Measurements from ENCODE around the gene GPR150. TPM values are rescaled to one million over a fixed set of nuclear protein-coding genes. Genes with fewer than 3 reads are reported as not detected.
A peak's percentile ranks its signal among the peaks of the same experiment; 100 is the strongest.

Gene GPR150
- polyA plus RNA-seq, 1 of the 3 experiments (the other 2 are of a cell fraction) = 0.07 TPM

DNA sequence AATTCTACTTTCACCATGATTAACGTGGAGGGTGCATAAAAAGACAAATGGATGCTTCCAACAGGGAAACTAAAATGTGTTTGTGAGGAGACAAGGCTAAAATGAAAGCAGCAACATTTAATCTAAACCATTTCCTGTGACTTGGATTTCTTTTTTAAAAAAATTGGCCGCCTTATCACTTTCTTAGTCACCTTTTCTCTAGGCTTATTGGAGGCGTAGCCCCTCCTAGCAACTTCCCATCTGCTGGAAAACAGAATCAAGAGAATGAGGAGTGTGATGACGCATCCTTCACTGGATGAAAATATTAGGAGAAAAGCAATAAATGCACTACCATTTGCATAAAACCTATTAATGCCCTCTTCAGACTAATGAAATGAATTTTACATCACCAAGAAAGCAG is 791 bp upstream of the GPR150 start:
- Histone ChIP-seq H3K9ac (no peak overlapping the region), H3K9me3 (no peaks in the 10 kb centered on the region), H3F3A (replicated peaks; ENCODE audit: insufficient read depth) (no peaks in the 10 kb centered on the region), H3K9me2 (no peaks in the 10 kb centered on the region), H3K27ac (ENCODE audit: low read depth in 2 of 2, low read length in 1 of 2) (no peak overlapping the region), H3K36me3 (replicated peaks in 1 of 2; ENCODE audit: control insufficient read depth in 1 of 2, insufficient read depth in 2 of 2, low read length in 1 of 2) (no peaks in the 10 kb centered on the region), H2AFZ (ENCODE audit: low read depth) (peak overlapping the region; percentile 12; the same call in 1 of the 2 replicates), H3K79me2 (ENCODE audit: insufficient read depth) (no peaks in the 10 kb centered on the region), H3K27me3 (ENCODE audit: insufficient read depth) (no peaks in the 10 kb centered on the region), H3K4me1 (ENCODE audit: control insufficient read depth in 1 of 2, insufficient read depth in 2 of 2, low read depth in 1 of 2, low read length in 1 of 2) (peaks cover 0 to 3% of the 10 kb centered on the region in 2 experiments; a peak in 2 of 4 replicates), H4K20me1 (ENCODE audit: insufficient read depth) (no peaks in the 10 kb centered on the region), H3K4me2 (no peak overlapping the region), H3K4me3 (ENCODE audit: low read depth in 2 of 2, low read length in 1 of 2) (no peak overlapping the region)
- ChIA-PET POLR2A (no interaction called here), CTCF (no interaction called here)
- DNase-seq = no peak
- 97% methylated on average over 4 of the region's 4 CpGs for WGBS (ENCODE audit: low lambda C conversion rate)
- TF ChIP-seq, protein P1, sequence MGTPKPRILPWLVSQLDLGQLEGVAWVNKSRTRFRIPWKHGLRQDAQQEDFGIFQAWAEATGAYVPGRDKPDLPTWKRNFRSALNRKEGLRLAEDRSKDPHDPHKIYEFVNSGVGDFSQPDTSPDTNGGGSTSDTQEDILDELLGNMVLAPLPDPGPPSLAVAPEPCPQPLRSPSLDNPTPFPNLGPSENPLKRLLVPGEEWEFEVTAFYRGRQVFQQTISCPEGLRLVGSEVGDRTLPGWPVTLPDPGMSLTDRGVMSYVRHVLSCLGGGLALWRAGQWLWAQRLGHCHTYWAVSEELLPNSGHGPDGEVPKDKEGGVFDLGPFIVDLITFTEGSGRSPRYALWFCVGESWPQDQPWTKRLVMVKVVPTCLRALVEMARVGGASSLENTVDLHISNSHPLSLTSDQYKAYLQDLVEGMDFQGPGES (IDR thresholded peaks at IDR 0.05; ENCODE audit: low read depth, low read length) = no peak
- TF ChIP-seq RCOR1 (IDR thresholded peaks at IDR 0.05; ENCODE audit: low read length) = no peak
- no peak for TF ChIP-seq ELF1 (IDR thresholded peaks at IDR 0.05)
- no peak for TF ChIP-seq FOXJ3 (CRISPR knock-in tag; IDR thresholded peaks at IDR 0.05)
- TF ChIP-seq, protein P2, sequence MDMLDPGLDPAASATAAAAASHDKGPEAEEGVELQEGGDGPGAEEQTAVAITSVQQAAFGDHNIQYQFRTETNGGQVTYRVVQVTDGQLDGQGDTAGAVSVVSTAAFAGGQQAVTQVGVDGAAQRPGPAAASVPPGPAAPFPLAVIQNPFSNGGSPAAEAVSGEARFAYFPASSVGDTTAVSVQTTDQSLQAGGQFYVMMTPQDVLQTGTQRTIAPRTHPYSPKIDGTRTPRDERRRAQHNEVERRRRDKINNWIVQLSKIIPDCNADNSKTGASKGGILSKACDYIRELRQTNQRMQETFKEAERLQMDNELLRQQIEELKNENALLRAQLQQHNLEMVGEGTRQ (IDR thresholded peaks at IDR 0.05; ENCODE audit: borderline replicate concordance, low read depth, low read length) = no peak
- TF ChIP-seq RAD21 (IDR thresholded peaks at IDR 0.05; ENCODE audit: low read length) = no peak
- TF ChIP-seq, protein P3, sequence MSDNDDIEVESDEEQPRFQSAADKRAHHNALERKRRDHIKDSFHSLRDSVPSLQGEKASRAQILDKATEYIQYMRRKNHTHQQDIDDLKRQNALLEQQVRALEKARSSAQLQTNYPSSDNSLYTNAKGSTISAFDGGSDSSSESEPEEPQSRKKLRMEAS (IDR thresholded peaks at IDR 0.05; ENCODE audit: low read depth) = no peak
- TF ChIP-seq EP300 (IDR thresholded peaks at IDR 0.05; ENCODE audit: borderline replicate concordance in 1 of 2, low read depth in 1 of 2, low read length in 1 of 2) = no peak
- no peak for TF ChIP-seq GABPA (IDR thresholded peaks at IDR 0.05; ENCODE audit: low read depth)
- TF ChIP-seq JUND (IDR thresholded peaks at IDR 0.05) = no peak

DNA sequence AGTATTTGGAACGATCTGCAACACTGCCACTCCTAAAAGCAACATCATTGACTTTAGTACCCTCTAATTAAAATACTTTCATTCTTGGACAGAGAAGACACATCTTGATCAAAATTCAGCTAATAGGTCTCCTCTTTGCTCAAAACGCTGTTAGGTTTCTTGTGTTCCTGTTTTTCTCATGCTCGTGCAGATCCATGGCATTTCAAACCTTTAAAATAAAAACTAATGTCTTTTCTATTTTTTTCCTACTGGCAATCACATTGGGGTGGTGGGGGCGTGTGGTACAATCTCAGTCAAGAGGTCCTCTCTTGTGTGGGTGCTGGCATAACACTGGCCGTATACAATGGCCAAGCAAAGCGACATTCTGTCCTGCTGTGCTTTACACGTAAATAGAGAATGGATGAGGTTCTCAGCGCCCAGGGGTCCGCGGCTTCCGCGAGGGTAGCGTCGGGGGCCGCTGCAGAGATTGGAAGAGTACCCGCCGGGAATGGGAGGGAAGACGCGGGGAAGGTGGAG is 315 bp upstream of the GPR150 start:
- Histone ChIP-seq H3K4me2 (no peak overlapping the region), H4K20me1 (ENCODE audit: insufficient read depth) (no peaks in the 10 kb centered on the region), H3K27me3 (ENCODE audit: insufficient read depth) (no peaks in the 10 kb centered on the region), H3K79me2 (ENCODE audit: insufficient read depth) (no peaks in the 10 kb centered on the region), H2AFZ (ENCODE audit: low read depth) (peak overlapping the region; percentile 12; the same call in 1 of the 2 replicates), H3K4me3 (ENCODE audit: low read depth in 2 of 2, low read length in 1 of 2) (peak overlapping the region in 1 of 2 experiments; percentile 56; a peak in 1 of 4 replicates), H3K9me2 (no peaks in the 10 kb centered on the region), H3K9me3 (no peaks in the 10 kb centered on the region), H3F3A (replicated peaks; ENCODE audit: insufficient read depth) (no peaks in the 10 kb centered on the region), H3K4me1 (ENCODE audit: control insufficient read depth in 1 of 2, insufficient read depth in 2 of 2, low read depth in 1 of 2, low read length in 1 of 2) (peaks cover 0 to 3% of the 10 kb centered on the region in 2 experiments; a peak in 2 of 4 replicates), H3K27ac (ENCODE audit: low read depth in 2 of 2, low read length in 1 of 2) (no peak overlapping the region), H3K9ac (no peak overlapping the region), H3K36me3 (replicated peaks in 1 of 2; ENCODE audit: control insufficient read depth in 1 of 2, insufficient read depth in 2 of 2, low read length in 1 of 2) (no peaks in the 10 kb centered on the region)
- ChIA-PET POLR2A (no interaction called here), CTCF (no interaction called here)
- WGBS (ENCODE audit: low lambda C conversion rate) = 87% methylated on average over 19 of the region's 19 CpGs
- DNase-seq = no peak
- TF ChIP-seq POLR2AphosphoS5 (IDR thresholded peaks at IDR 0.05; ENCODE audit: low read depth, low read length) (no peak), TCF12 (IDR thresholded peaks at IDR 0.05) (no peak)
